Activated CD8-positive, alpha-beta memory T cell treated with anti-CD3 and anti-CD28 coated beads for 4 hours (primary cell): ENCODE measurements around the gene HIRA.
"Not testable (repeated sequence)": the region's sequence is repeated elsewhere in the genome, so short reads cannot be mapped to it uniquely, and the experiment has no call there.

Experiments
- DNase-seq, 2 donors: peaks; one replicate each; pipeline ENCODE4 v3.0.0-alpha.2; 2020; ENCODE audit warnings: low read depth in 2 of 2

Gene HIRA

GRCh38 chr22:19383292-19383691 lies 48.2 kb downstream of the HIRA start:
- DNase-seq: no peak

- DNase-seq: no peak
Measured at GRCh38 chr22:19382240-19382639, 49.3 kb downstream of the HIRA start.

GRCh38 chr22:19378344-19378674 lies 53.2 kb downstream of the HIRA start:
- DNase-seq: no peak

GRCh38 chr22:19377565-19378343 lies 53.8 kb downstream of the HIRA start:
- no peak for DNase-seq

GRCh38 chr22:19376971-19377370 lies 54.6 kb downstream of the HIRA start:
- no peak for DNase-seq

GRCh38 chr22:19376247-19376646 lies 55.3 kb downstream of the HIRA start:
- no peak for DNase-seq

- no peak for DNase-seq
Measured at GRCh38 chr22:19375435-19375834, 56.1 kb downstream of the HIRA start.

GRCh38 chr22:19374410-19374809 lies 57.1 kb downstream of the HIRA start:
- DNase-seq: no peak

- no peak for DNase-seq
Measured at GRCh38 chr22:19373450-19373849, 58.1 kb downstream of the HIRA start.

GRCh38 chr22:19371893-19372292 lies 59.6 kb downstream of the HIRA start:
- no peak for DNase-seq

- no peak for DNase-seq
Measured at GRCh38 chr22:19368876-19369275, 62.7 kb downstream of the HIRA start.

- no peak for DNase-seq
Measured at GRCh38 chr22:19367763-19368367, 63.7 kb downstream of the HIRA start.

GRCh38 chr22:19363541-19363940 lies 68.0 kb downstream of the HIRA start:
- DNase-seq: not testable (repeated sequence)

- no peak for DNase-seq
Measured at GRCh38 chr22:19361501-19362103, 69.9 kb downstream of the HIRA start.

- no peak for DNase-seq
Measured at GRCh38 chr22:19360862-19361261, 70.7 kb downstream of the HIRA start.

GRCh38 chr22:19360300-19360792 lies 71.2 kb downstream of the HIRA start:
- no peak for DNase-seq

GRCh38 chr22:19359554-19360299 lies 71.8 kb downstream of the HIRA start:
- no peak for DNase-seq

- no peak for DNase-seq
Measured at GRCh38 chr22:19358703-19359553, 72.6 kb downstream of the HIRA start.

- no peak for DNase-seq
Measured at GRCh38 chr22:19358195-19358594, 73.3 kb downstream of the HIRA start.

GRCh38 chr22:19357270-19358105 lies 74.0 kb downstream of the HIRA start:
- no peak for DNase-seq
